GM12874 (cell line): ENCODE measurements around the gene MTHFD1L.

Experiments used
- CTCF ChIP-seq: IDR thresholded peaks from 2 replicates; pipeline ENCODE4 v1.5.1; 2011; ENCODE audit warnings: low read depth, mild to moderate bottlenecking, control low read depth, low read length, moderate library complexity; ENCODE audit not compliant: insufficient read depth

MTHFD1L gene

DNA sequence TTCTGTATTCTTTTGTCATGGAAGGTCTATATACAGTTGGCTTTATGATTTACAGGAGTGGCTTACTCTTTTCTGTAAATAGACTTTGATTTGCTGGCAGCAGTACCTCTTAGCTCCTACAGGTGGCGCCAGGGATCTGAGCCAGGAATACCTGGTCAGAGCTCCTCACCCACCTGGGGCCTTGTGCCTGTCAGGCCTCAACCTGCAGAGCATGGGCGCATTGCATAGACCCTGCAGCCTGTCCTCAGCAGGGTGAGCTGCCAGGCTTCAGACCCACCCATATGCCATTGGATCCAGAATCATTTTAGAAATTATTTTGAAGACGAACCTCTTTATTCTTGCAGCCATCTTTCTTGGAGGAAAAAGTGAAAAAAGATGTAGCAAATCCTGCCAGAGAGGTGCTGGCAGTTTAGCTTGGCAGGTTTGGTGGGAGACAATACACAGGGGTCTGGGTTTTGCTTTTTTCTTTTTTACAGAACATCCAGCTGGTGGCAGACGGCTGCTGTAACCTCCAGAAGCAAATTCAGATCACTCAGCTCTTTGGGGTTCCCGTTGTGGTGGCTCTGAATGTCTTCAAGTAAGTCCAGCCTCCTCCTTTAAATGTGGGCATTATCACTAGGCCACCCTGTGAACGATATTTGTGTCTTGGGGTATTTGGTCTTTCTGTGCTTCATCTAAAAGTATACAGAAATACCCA lies 149.1 kb downstream of the MTHFD1L start:
- TF ChIP-seq CTCF = peak; percentile 93

DNA sequence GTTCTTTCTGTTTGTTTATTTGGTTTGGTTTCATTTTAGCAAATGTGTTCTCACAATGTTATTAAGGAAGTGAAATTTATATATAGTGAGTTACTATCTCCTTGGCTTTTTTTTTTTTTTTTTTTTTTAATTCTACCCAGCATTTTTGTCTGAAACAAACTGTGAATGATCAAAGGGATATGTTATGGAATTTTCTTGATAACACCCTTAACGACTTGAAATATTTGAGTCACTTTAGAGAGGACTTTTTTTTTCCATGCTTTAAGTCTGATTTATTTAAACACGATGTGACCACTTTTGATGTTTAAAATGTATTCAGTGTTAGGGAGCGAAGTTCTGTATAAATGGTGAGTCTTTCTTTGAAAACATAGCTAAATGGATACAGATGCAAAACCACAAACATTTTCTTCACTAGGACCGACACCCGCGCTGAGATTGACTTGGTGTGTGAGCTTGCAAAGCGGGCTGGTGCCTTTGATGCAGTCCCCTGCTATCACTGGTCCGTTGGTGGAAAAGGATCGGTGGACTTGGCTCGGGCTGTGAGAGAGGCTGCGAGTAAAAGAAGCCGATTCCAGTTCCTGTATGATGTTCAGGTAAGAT lies 149.7 kb downstream of the MTHFD1L start:
- TF ChIP-seq CTCF = no peak

- no peak for TF ChIP-seq CTCF
Measured at GRCh38 chr6:151016107-151016506, 150.6 kb downstream of the MTHFD1L start.

GRCh38 chr6:151018046-151018445 lies 152.5 kb downstream of the MTHFD1L start:
- no peak for TF ChIP-seq CTCF

DNA sequence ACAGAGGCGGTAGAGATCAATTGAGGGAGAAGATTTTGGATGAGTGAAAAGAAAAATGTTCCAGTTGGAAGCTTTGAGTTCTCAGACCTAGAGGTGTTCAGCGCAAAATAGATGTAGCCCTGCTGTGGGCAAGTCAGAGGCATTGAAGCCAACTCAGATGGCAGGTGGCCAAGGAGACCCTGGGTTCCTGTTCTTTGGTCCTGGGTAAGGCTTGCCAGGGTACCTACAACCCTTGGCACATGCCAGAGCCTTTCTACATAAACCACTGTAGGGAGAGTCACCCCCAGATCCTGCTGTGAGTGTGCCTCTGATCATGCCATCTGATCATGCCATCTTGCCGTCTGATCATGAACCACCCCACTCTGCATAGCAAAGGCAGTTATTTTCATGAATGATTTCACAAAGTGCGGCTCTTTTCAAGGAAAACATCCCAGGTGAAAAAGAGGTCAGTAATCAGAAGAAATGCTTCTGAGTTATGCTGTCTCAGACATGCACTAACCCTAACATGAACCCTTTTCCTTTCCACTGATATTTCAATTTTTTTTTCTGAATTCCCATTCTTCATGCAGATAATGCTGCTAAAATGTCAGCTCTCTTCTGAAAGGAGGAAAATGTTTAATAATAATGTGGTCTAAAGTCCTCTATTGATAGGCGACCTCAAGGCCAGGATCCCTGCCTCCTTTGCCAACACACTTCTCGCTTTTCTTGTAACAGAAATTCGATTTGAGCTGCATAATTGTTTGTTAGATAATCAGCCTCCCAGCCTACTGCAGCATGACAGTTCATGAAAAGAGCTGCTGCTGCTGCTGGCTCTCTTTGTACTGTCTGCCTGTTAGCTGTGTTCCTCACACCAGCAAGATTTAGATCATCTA lies 153.6 kb downstream of the MTHFD1L start:
- TF ChIP-seq CTCF = no peak

DNA sequence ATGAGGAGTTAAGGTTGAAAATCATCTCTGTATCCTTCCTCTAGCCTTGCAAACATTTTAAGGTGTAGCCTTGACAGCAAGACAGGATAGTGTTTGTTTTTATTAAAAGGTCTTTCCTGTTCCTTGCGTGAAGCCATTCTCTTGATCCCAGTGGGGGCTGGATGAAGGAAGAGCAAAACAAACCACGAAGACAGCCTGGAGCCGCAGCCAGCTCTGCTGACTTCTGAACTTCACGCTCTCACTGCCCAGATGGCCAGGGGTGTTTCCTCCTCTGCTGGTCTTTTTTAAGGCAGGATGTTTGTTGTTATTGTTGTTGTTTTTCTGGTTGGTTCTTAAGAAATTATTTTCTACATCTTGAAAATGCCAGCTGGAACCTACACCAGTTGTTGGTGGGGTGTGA lies 156.4 kb downstream of the MTHFD1L start:
- TF ChIP-seq CTCF = no peak

GRCh38 chr6:151022492-151022891 lies 157.0 kb downstream of the MTHFD1L start:
- no peak for TF ChIP-seq CTCF
